Testis (tissue), 3 donors: ENCODE measurements around the gene PACSIN3. TPM values are rescaled to one million over a fixed set of nuclear protein-coding genes. Genes with fewer than 3 reads are reported as not detected.

Source experiments
- DNase-seq: peaks from one replicate; pipeline ENCODE4 v3.0.0-alpha.2; 2019
- H3K27ac ChIP-seq, 2 donors: fragments of 200-600 bp; sonication (generic); one replicate each; pipeline ENCODE4 v1.5.1; 2019
- H3K27me3 ChIP-seq: fragments of 200-600 bp; sonication (generic); one replicate; pipeline ENCODE4 v1.5.1; 2019
- H3K36me3 ChIP-seq: fragments of 200-600 bp; sonication (generic); one replicate; pipeline ENCODE4 v1.5.1; 2017; ENCODE audit warnings: low read depth; ENCODE audit errors: missing control alignments
- H3K4me1 ChIP-seq: fragments of 200-600 bp; sonication (generic); one replicate; pipeline ENCODE4 v1.5.1; 2019
- H3K4me3 ChIP-seq, 2 donors: fragments of 200-600 bp; sonication (generic); one replicate each; pipeline ENCODE4 v1.5.1; 2017 to 2019
- H3K9me3 ChIP-seq: fragments of 200-600 bp; sonication (generic); one replicate; pipeline ENCODE4 v1.5.1; 2017
- POLR2A ChIP-seq: fragments of 450-650 bp; IDR thresholded peaks from one replicate; pipeline ENCODE4 v1.6.1; 2017; ENCODE audit warnings: antibody characterized with exemption, mild to moderate bottlenecking, moderate library complexity
- WGBS, 2 donors: methylation state at CpG; one replicate each; pipeline ENCODE4 v1.1.5; 2018; 5-methylcytosine and 5-hydroxymethylcytosine counted together
- intact Hi-C: fragments of 100-400 bp; cut with DNase I; formaldehyde crosslinking; loops from one replicate; pipeline ENCODE4 v1.15.1; 2023; ENCODE audit warnings: low total_unique reads
- polyA plus RNA-seq: library from polyadenylated mRNA; stranded (reverse); fragments of 350-450 nt; fragmentation: Illumina TruSeq; extraction: RNeasy Lipid Tissue Mini Kit (QIAGEN cat#74804); gene quantifications from one replicate; pipeline ENCODE4 v1.2.3, GENCODE V29; 2014; ENCODE audit warnings: low read depth, low replicate concordance; ENCODE audit not compliant: insufficient read depth
- total RNA-seq, 2 donors: library from RNA; depleted of rRNA; stranded (reverse); fragments of >200 nt; gene quantifications; one replicate each; pipeline ENCODE4 v1.2.3, GENCODE V29; 2016
- TF ChIP-seq, protein P1 (sequence below), 3 experiments: fragments of 450-650 bp in 2 of 3; fragments of 200-600 bp in 1 of 3; sonication (generic) in 1 of 3; IDR thresholded peaks; one replicate each; pipeline ENCODE4 v1.5.1; 2016 to 2019; ENCODE audit warnings: antibody characterized with exemption in 3 of 3, mild to moderate bottlenecking in 2 of 3, moderate library complexity in 1 of 3

Gene PACSIN3
- total and polyA plus RNA-seq, 3 donors from 2014 or later: 10.8 to 12.0 (median 11.0) TPM

DNA sequence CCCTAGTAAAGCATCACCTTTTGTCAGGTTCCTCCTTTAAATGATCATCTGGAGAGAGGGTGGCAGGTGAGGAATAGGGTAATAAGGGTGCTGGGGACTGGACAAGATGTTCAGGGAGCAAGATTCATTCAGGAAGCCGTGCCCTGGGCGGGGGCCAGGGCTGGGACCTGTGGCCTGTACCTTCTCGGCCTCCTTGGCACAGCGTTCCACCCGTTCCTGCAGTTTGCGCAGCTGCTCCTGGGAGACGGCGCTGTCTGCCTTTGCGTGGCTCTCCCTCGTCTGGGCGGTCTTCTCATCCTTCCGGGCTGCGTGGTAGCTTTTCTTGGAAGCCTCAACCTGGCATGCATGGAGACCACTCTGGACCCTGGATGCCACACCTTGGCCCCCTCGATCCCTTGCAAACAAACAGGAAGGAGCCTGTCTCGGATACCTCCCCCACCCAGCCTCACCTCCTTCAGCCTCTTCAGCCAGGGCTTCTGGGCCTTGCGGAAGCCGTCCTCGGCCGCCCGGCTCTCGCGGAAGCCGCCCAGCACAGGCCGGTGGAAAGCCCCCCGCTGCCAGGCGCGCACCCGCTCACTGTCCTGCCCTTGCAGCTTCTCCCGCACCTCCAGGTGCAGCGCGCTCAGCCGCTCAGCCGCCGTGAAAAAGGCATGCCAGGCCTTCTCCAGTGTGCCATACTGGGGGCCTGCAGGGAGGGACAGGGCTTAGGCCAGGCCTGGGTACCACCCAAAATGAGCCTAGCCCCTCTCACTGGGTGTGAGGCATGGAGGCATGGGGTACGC lies 6.0 kb downstream of the PACSIN3 start:
- WGBS, 2 donors: 93 to 94% methylated on average over 17 to 35 of the region's 35 CpGs
- H3K27ac ChIP-seq: no peak overlapping the region
- H3K36me3 ChIP-seq: no peaks in the 10 kb centered on the region
- TF ChIP-seq POLR2A: no peak
- TF ChIP-seq, protein P1, sequence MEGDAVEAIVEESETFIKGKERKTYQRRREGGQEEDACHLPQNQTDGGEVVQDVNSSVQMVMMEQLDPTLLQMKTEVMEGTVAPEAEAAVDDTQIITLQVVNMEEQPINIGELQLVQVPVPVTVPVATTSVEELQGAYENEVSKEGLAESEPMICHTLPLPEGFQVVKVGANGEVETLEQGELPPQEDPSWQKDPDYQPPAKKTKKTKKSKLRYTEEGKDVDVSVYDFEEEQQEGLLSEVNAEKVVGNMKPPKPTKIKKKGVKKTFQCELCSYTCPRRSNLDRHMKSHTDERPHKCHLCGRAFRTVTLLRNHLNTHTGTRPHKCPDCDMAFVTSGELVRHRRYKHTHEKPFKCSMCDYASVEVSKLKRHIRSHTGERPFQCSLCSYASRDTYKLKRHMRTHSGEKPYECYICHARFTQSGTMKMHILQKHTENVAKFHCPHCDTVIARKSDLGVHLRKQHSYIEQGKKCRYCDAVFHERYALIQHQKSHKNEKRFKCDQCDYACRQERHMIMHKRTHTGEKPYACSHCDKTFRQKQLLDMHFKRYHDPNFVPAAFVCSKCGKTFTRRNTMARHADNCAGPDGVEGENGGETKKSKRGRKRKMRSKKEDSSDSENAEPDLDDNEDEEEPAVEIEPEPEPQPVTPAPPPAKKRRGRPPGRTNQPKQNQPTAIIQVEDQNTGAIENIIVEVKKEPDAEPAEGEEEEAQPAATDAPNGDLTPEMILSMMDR (IDR thresholded peaks at IDR 0.05): no peak
- no peak for DNase-seq
- H3K9me3 ChIP-seq: no peaks in the 10 kb centered on the region
- H3K4me3 ChIP-seq: no peak overlapping the region
- intact Hi-C loops: loop anchor here (10.0 kb wide), 1 partner anchor 85 kb away; no protein-coding TSS in a partner anchor
- no peaks in the 10 kb centered on the region for H3K27me3 ChIP-seq
- H3K4me1 ChIP-seq: peaks cover 29% of the 10 kb centered on the region

DNA sequence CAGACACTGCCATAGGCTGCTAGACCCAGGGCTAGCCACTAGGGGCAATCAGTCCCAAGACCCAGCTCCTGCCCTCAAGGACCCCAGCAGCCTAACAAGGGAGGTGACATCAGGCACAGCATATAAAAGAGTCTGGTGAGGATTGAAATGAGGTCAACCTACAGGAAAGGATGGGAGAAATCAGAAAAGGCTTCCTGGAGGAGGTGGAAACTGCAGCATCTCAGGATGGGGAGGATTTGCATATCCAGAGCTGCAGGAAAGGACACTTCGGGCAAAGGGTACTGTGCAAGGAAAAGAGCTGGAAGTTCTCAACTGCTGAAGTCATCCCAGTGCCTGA lies 6.6 kb downstream of the PACSIN3 start:
- H3K27ac ChIP-seq: no peak overlapping the region
- no peak for TF ChIP-seq POLR2A
- TF ChIP-seq, protein P1 (IDR thresholded peaks at IDR 0.05): peak; percentile 28 to 51 (median 50)
- H3K9me3 ChIP-seq: no peaks in the 10 kb centered on the region
- DNase-seq: peak; percentile 63
- intact Hi-C loops: no loop called here
- H3K4me1 ChIP-seq: peaks cover 26% of the 10 kb centered on the region
- H3K4me3 ChIP-seq: no peak overlapping the region
- 88 to 100% methylated on average over 1 of the region's 1 CpG for WGBS, 2 donors
- no peaks in the 10 kb centered on the region for H3K36me3 ChIP-seq
- no peaks in the 10 kb centered on the region for H3K27me3 ChIP-seq

DNA sequence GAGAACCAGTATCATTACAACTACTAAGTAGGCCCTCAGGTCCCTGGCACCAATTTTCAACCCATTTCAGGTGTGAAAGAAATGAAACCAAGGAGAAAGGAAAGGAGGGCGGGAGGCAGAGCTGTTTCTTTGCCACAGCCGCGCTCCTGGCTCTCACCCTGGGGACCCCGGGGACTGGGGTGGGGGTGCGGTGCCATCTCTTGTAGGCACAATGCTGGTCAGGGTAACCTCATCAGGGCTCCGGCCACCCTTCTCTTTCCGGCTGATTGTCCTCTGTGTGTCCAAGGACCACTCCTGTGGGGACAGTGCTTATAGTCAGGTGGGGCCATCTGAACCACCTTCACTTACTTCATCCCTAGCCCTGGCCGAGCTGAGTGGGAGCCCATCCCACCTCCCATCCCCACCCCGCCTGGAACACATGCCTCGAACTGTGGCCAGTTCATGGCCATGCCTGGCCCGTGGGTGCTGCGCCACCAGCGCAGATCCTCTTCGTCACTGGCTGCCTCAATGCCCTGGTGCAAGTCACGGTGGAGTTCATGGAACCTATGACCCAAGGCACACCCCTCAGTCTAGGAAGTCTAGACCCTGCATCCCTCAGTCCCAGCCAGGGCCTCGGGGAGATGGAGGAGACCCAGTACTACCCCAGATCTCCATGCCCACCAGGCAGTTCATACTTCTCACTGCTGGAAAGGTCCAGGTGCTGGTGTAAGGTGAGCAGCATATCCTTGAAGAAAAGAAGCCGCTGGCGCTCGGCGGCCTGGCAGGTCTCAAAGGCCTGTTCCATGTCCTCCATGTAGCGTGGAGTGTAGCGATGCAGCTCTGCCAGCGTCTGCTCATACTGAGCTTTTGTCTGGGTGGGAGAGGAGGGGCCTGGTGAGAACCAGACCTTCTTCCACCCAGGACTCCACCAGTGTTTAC lies 7.2 kb downstream of the PACSIN3 start:
- Histone ChIP-seq H3K9me3 (no peaks in the 10 kb centered on the region), H3K27me3 (no peaks in the 10 kb centered on the region), H3K36me3 (no peaks in the 10 kb centered on the region), H3K4me3 (no peak overlapping the region), H3K27ac (peak overlapping the region; percentile 98 to 99), H3K4me1 (peaks cover 26% of the 10 kb centered on the region)
- 91 to 92% methylated on average over 16 to 23 of the region's 23 CpGs for WGBS, 2 donors
- intact Hi-C loops: no loop called here
- DNase-seq: no peak
- TF ChIP-seq, protein P1 (IDR thresholded peaks at IDR 0.05): no peak
- TF ChIP-seq POLR2A: no peak

DNA sequence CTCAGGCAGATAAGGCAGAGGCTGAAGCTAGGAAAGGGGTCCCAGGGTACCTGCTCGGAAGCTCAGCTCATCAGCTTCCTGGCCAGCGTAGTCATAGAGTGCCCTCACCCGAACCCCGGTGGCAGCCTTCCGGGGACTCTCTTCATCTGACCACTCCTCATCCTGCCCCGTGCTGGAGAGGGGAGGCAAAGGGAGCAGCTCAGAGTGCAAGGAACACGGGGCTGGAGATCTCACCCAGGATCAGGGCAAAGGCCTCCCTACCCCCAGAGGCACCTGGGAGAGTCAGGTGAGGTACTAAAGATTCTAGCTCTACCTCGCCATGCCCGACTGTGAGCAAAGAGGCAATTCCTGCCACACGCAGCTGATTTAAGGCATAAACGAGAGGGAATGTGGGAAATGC lies 7.9 kb downstream of the PACSIN3 start:
- H3K36me3 ChIP-seq: no peaks in the 10 kb centered on the region
- no peaks in the 10 kb centered on the region for H3K27me3 ChIP-seq
- no peak for TF ChIP-seq POLR2A
- TF ChIP-seq, protein P1 (IDR thresholded peaks at IDR 0.05): no peak
- H3K4me3 ChIP-seq: no peak overlapping the region
- peak overlapping the region; percentile 98 to 99 for H3K27ac ChIP-seq
- DNase-seq: no peak
- peaks cover 26% of the 10 kb centered on the region for H3K4me1 ChIP-seq
- 73 to 87% methylated on average over 11 of the region's 11 CpGs for WGBS, 2 donors
- no peaks in the 10 kb centered on the region for H3K9me3 ChIP-seq
- intact Hi-C loops: no loop called here
